Endothelial cell of umbilical vein (primary cell): Measurements from ENCODE around the gene TRAPPC10. TPM values are rescaled to one million over a fixed set of nuclear protein-coding genes. Genes with fewer than 3 reads are reported as not detected.
"Not testable (repeated sequence)": the region's sequence is repeated elsewhere in the genome, so short reads cannot be mapped to it uniquely, and the experiment has no call there.

Experiments
- BruUV-seq: library from RNA; stranded (reverse); fragments of 400-500 nt; replicated peaks from 2 replicates; lab custom pipeline; 2021; lab: Mats Ljungman, UMichigan
- CTCF ChIA-PET: fragments of 300-600, 350-600 bp; sonication (Branson Sonifier 250); formaldehyde crosslinking; loops from one replicate; lab custom pipeline; 2021; ENCODE audit warnings: antibody characterized with exemption, inconsistent platforms; lab: Charles Lee
- POLR2A ChIA-PET: fragments of 300-600, 350-600 bp; sonication (Branson Sonifier 250); formaldehyde crosslinking; loops from one replicate; lab custom pipeline; 2021; ENCODE audit warnings: antibody characterized with exemption, inconsistent platforms; lab: Charles Lee
- DNase-seq: peaks from one replicate; pipeline ENCODE4 v3.0.0-alpha.2; 2011; ENCODE audit warnings: low read depth, low spot score
- FAIRE-seq: peaks from 2 replicates; lab custom pipeline; 2011; peaks lifted over from hg19 to GRCh38; lab: Jason Lieb, UNC
- H2AFZ ChIP-seq: 2 replicates; pipeline ENCODE4 v1.6.0; 2012; ENCODE audit warnings: low read depth, low read length, control low read depth, inconsistent platforms
- H3K27ac ChIP-seq: 2 replicates; pipeline ENCODE4 v1.5.1; 2011; ENCODE audit warnings: low read depth, mild to moderate bottlenecking, control low read depth, low read length, moderate library complexity; ENCODE audit not compliant: insufficient read depth
- H3K27me3 ChIP-seq, 2 experiments: 2 replicates each; pipeline versions ENCODE4 v1.6.0 to v1.6.1; 2011; ENCODE audit warnings: low read length in 2 of 2, mixed read lengths in 1 of 2; ENCODE audit not compliant: control insufficient read depth in 2 of 2, insufficient read depth in 2 of 2
- H3K36me3 ChIP-seq, 2 experiments: 2 replicates in 1 of 2; 3 replicates in 1 of 2; pipeline ENCODE4 v1.5.1; 2011; ENCODE audit warnings: low read length in 2 of 2, mild to moderate bottlenecking in 1 of 2, moderate library complexity in 1 of 2; ENCODE audit not compliant: control insufficient read depth in 2 of 2, insufficient read depth in 2 of 2; ENCODE audit errors: extremely low read depth in 1 of 2
- H3K4me1 ChIP-seq: 3 replicates; pipeline ENCODE4 v1.5.1; 2011; ENCODE audit warnings: mild to moderate bottlenecking, low read length; ENCODE audit not compliant: control insufficient read depth, insufficient read depth; ENCODE audit errors: extremely low read depth
- H3K4me2 ChIP-seq: 2 replicates; pipeline ENCODE4 v1.6.1; 2011; ENCODE audit warnings: low read length, control low read depth, mixed read lengths; ENCODE audit not compliant: insufficient read depth
- H3K4me3 ChIP-seq, 3 experiments: fragments of 200-600 bp in 1 of 3; sonication (generic), shearing (Covaris generic) in 1 of 3; replicated peaks in 1 of 3; 2 replicates each; pipeline ENCODE4 v1.5.1; 2011 to 2016; ENCODE audit warnings: control low read depth in 3 of 3, low read length in 3 of 3, mild to moderate bottlenecking in 2 of 3, inconsistent platforms in 1 of 3, low read depth in 1 of 3, moderate library complexity in 1 of 3; ENCODE audit not compliant: insufficient read depth in 1 of 3
- H3K79me2 ChIP-seq: 2 replicates; pipeline ENCODE4 v1.6.0; 2012; ENCODE audit warnings: low read length, inconsistent platforms; ENCODE audit not compliant: control insufficient read depth, insufficient read depth
- H3K9ac ChIP-seq: replicated peaks from 2 replicates; pipeline ENCODE3; 2011; ENCODE audit warnings: low read length, control low read depth; ENCODE audit not compliant: insufficient read depth; ENCODE audit errors: extremely low read depth
- H3K9me1 ChIP-seq: replicated peaks from 3 replicates; pipeline ENCODE4 v1.6.0; 2011; ENCODE audit warnings: mild to moderate bottlenecking, low read length; ENCODE audit not compliant: control insufficient read depth, insufficient read depth; ENCODE audit errors: extremely low read depth
- H3K9me3 ChIP-seq: replicated peaks from 2 replicates; pipeline ENCODE4 v1.5.1; 2012; ENCODE audit warnings: low read length, inconsistent platforms; ENCODE audit not compliant: control insufficient read depth, insufficient read depth
- H4K20me1 ChIP-seq: replicated peaks from 2 replicates; pipeline ENCODE3; 2011; ENCODE audit warnings: mild to moderate bottlenecking, low read length; ENCODE audit not compliant: control insufficient read depth, insufficient read depth; ENCODE audit errors: extremely low read depth
- dilution Hi-C: fragments of 300-500 bp; cut with MboI; formaldehyde crosslinking; loops from one replicate; pipeline ENCODE4 v1.15.0; 2019; ENCODE audit warnings: low sequenced_read_pairs; ENCODE audit not compliant: extremely low pct_ligation_motif_present
- intact Hi-C: fragments of 100-400 bp; cut with micrococcal nuclease; formaldehyde crosslinking; loops from one replicate; pipeline ENCODE4 v1.10.0; 2022
- polyA plus RNA-seq, 4 experiments: library from polyadenylated mRNA; depleted of rRNA in 3 of 4; stranded (reverse) in 3 of 4; unstranded in 1 of 4; fragments of >200 nt; gene quantifications; 2 replicates each; pipeline versions ENCODE4 v1.2.1 to v1.2.3, GENCODE V29; 2011 to 2012; ENCODE audit warnings: missing spikeins in 1 of 4
- total RNA-seq: library from RNA; stranded (reverse); gene quantifications from 2 replicates; pipeline ENCODE4 v1.2.3, GENCODE V29; 2021

TRAPPC10 gene
- total and polyA plus RNA-seq, 2 donors (not counting 3 experiments of a cell fraction or from before 2014, with no cell fraction given): 21.5 to 33.6 TPM

DNA sequence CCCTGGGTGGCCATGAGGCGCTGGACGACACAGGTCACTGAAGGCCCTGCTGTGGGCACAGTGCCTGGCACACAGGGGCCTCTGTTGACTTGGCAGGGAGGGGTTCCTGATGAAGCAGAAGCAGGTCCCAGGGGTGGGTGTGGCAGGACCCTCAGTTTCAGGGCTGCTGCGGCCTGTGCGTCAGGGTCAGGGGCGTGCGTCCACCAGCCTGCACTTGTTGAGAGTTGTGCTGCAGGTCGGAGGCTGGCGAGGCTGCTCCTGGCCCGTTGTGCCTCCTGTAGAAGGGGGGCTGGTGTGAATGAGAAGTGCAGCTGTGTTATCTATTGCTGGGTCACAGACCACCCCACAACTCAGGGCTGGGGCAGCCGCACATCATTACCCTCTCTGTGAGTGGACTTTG lies 130.4 kb downstream of the TRAPPC10 start:
- H3K9me1 ChIP-seq, H3K4me1 ChIP-seq, H3K36me3 ChIP-seq, DNase-seq, H2AFZ ChIP-seq, intact Hi-C loops, FAIRE-seq, dilution Hi-C loops, H3K9ac ChIP-seq, POLR2A ChIA-PET, H3K9me3 ChIP-seq, H3K27ac ChIP-seq, H4K20me1 ChIP-seq, H3K79me2 ChIP-seq, H3K27me3 ChIP-seq, BruUV-seq, CTCF ChIA-PET, H3K4me3 ChIP-seq, H3K4me2 ChIP-seq: not testable (repeated sequence)

DNA sequence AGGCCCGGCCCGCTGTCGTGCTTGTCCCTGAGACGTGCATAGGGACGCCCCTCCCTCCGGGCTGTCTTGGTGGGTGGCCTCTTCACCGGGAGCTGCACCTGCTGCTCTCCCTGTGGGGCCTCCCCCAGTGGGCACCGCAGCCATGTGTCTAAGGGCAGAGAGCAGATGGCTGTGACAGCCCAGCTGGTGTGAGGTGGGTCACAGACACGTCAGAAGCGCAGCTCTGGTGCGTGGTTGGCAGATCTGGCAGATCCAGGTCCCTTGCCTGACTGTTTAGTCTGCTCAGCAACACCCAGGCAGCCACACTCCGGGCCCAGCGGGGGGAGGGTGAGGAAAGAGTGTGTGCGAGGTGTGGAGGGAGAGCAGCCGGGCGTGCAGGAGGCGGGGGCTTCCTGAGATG lies 131.3 kb downstream of the TRAPPC10 start:
- H3K27ac ChIP-seq, BruUV-seq, H3K4me1 ChIP-seq, H2AFZ ChIP-seq, intact Hi-C loops, H3K27me3 ChIP-seq, H4K20me1 ChIP-seq, H3K79me2 ChIP-seq, POLR2A ChIA-PET, dilution Hi-C loops, H3K9me3 ChIP-seq, H3K9me1 ChIP-seq, H3K36me3 ChIP-seq, CTCF ChIA-PET, H3K4me3 ChIP-seq, FAIRE-seq, H3K9ac ChIP-seq, DNase-seq, H3K4me2 ChIP-seq: not testable (repeated sequence)

DNA sequence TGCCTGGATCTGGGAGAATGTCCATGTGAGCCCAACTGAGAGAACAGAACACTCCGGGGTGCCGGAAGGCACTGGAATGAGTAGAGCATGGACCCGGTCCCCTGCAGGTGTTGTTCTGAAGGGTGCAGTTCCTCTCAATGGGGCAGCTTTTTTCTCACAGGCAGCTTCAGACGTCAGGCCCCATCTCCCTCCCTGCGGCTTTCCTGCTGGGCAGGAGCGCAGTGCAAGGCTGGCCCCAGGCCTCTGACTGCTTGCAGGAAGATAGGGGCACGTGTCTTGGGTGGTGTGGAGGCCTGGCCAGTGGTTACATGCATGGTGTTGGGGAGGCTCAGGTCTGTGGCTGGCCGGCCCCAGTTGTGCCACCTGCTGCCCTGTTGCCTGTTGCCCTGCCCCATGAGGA lies 131.9 kb downstream of the TRAPPC10 start:
- H3K9me3 ChIP-seq, DNase-seq, BruUV-seq, H3K9ac ChIP-seq, FAIRE-seq, H3K27ac ChIP-seq, H4K20me1 ChIP-seq, H2AFZ ChIP-seq, H3K79me2 ChIP-seq, H3K4me2 ChIP-seq, dilution Hi-C loops, POLR2A ChIA-PET, H3K4me1 ChIP-seq, intact Hi-C loops, H3K27me3 ChIP-seq, H3K4me3 ChIP-seq, H3K36me3 ChIP-seq, CTCF ChIA-PET, H3K9me1 ChIP-seq: not testable (repeated sequence)

DNA sequence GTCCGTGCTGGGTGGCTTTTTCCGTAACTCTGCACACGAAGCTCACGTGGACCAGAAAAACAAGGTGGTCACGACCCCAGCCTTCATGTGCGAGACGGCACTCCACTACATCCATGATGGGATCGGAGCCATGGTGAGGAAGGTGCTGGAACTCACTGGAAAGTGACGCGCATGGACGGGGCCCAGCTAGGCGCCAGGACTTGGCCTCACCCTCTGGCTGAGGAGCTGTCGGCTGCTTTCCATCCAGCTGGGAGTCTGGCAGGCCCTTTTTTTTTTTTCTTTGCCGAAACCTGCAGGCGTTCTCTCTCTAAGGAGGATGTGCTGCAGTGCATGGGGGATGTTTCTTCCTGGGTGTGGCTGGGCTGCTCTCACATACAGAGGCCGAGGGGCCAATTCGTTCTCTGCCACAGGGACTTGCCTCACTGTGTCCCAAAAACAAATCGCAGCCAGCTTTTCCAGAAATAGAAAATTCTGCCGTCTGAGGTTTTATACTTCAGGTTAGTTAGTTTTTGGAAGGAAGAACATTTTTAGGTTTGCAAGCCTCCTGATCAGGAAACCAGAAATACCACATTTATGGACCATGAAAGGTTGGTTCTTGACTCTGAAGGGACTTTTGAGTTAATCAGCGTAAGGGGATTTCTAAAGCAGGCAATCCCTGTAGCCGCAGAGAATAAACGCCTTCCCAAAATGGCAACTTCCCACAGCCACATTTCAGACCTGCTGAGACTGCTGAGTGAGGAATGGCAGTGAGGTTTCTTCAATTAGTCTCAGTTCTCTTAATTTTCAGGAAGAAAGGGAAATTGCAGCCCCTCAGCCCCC lies 132.9 kb downstream of the TRAPPC10 start:
- H3K4me2 ChIP-seq, BruUV-seq, H3K27ac ChIP-seq, intact Hi-C loops, H3K27me3 ChIP-seq, H4K20me1 ChIP-seq, POLR2A ChIA-PET, CTCF ChIA-PET, H3K9me3 ChIP-seq, DNase-seq, H3K9me1 ChIP-seq, FAIRE-seq, H3K36me3 ChIP-seq, dilution Hi-C loops, H3K9ac ChIP-seq, H3K4me3 ChIP-seq, H2AFZ ChIP-seq, H3K4me1 ChIP-seq, H3K79me2 ChIP-seq: not testable (repeated sequence)
